K562 (cell line): ENCODE results near the gene MBP. TPM values are rescaled to one million over a fixed set of nuclear protein-coding genes. Genes with fewer than 3 reads are reported as not detected.

Experiments used
- ATAC-seq: fragments of 200-7000 bp; cut with Tn5 transposase; 3 replicates; pipeline ENCODE4 v1.9.1; 2020; ENCODE audit warnings: moderate library complexity
- BruUV-seq: library from RNA; stranded (reverse); fragments of 400-500 nt; replicated peaks from 2 replicates; lab custom pipeline; 2021; lab: Mats Ljungman, UMichigan
- CTCF ChIA-PET: fragments of 300-600 bp; formaldehyde crosslinking; extraction: SDS; loops from one replicate; lab custom pipeline; 2021; ENCODE audit warnings: low intra/inter-chr PET ratio; lab: Yijun Ruan, JAX
- POLR2A ChIA-PET: fragments of 300-600, 350-650 bp; sonication (Branson Sonifier 250); formaldehyde crosslinking; extraction: SDS; loops from one replicate; lab custom pipeline; 2021; ENCODE audit warnings: antibody characterized with exemption, inconsistent platforms; lab: Yijun Ruan, JAX
- DNase-seq, 4 experiments: peaks; one replicate each; pipeline versions ENCODE4 v3.0.0 to v3.0.0-alpha.2; 2011 to 2018; ENCODE audit warnings: low spot score in 3 of 4, mixed read lengths in 3 of 4; ENCODE audit errors: extremely low read depth in 1 of 4
- FAIRE-seq: peaks from 2 replicates; lab custom pipeline; 2011; peaks lifted over from hg19 to GRCh38; lab: Jason Lieb, UNC
- H2AFZ ChIP-seq: 2 replicates; pipeline ENCODE4 v1.6.0; 2011; ENCODE audit warnings: low read depth, low read length, control low read depth, inconsistent platforms
- H3K27ac ChIP-seq: fragments of 200-600 bp; 3 replicates; pipeline ENCODE4 v1.8.0; 2011; ENCODE audit warnings: low read depth, mild to moderate bottlenecking, control low read depth, inconsistent platforms, low read length, moderate library complexity, mixed read lengths; ENCODE audit errors: extremely low read depth
- H3K27me3 ChIP-seq, 2 experiments: fragments of 300-600 bp in 1 of 2; 2 replicates in 1 of 2; 3 replicates in 1 of 2; pipeline versions ENCODE4 v1.6.0 to v1.8.0; 2011; ENCODE audit warnings: inconsistent platforms in 2 of 2, low read length in 2 of 2, mild to moderate bottlenecking in 1 of 2, mixed read lengths in 1 of 2, moderate library complexity in 1 of 2; ENCODE audit not compliant: control insufficient read depth in 2 of 2, insufficient read depth in 2 of 2
- H3K36me3 ChIP-seq: fragments of 300-600 bp; 3 replicates; pipeline ENCODE4 v1.8.0; 2011; ENCODE audit warnings: mild to moderate bottlenecking, low read length, inconsistent platforms; ENCODE audit not compliant: control insufficient read depth, insufficient read depth
- H3K4me1 ChIP-seq, 2 experiments: fragments of 200-600 bp in 1 of 2; replicated peaks in 1 of 2; 2 replicates in 1 of 2; 3 replicates in 1 of 2; pipeline versions ENCODE4 v1.5.1 to v1.8.0; 2011; ENCODE audit warnings: inconsistent platforms in 2 of 2, low read length in 2 of 2, mild to moderate bottlenecking in 1 of 2, mixed read lengths in 1 of 2, moderate library complexity in 1 of 2; ENCODE audit not compliant: control insufficient read depth in 2 of 2, insufficient read depth in 2 of 2
- H3K4me2 ChIP-seq: 2 replicates; pipeline ENCODE4 v1.6.1; 2011; ENCODE audit warnings: low read length, control low read depth, inconsistent platforms, mixed read lengths; ENCODE audit not compliant: insufficient read depth
- H3K4me3 ChIP-seq: fragments of 200-600 bp; sonication (generic), shearing (Covaris generic); 2 replicates; pipeline ENCODE4 v1.5.1; 2016; ENCODE audit warnings: control low read depth, inconsistent platforms
- H3K79me2 ChIP-seq: fragments of 200-600 bp; 3 replicates; pipeline ENCODE4 v1.8.0; 2011; ENCODE audit warnings: low read length, inconsistent platforms; ENCODE audit not compliant: control insufficient read depth, insufficient read depth
- H3K9ac ChIP-seq, 2 experiments: 2 replicates each; pipeline versions ENCODE4 v1.6.0 to v1.6.1; 2011; ENCODE audit warnings: low read depth in 2 of 2, low read length in 2 of 2, control low read depth in 1 of 2, inconsistent platforms in 1 of 2, mild to moderate bottlenecking in 1 of 2, mixed read lengths in 1 of 2; ENCODE audit not compliant: insufficient read depth in 1 of 2
- H3K9me1 ChIP-seq: one replicate; pipeline ENCODE4 v1.6.0; 2011; ENCODE audit warnings: inconsistent platforms, mild to moderate bottlenecking, low read length, moderate library complexity; ENCODE audit not compliant: control insufficient read depth, insufficient read depth
- H3K9me3 ChIP-seq: replicated peaks from 2 replicates; pipeline ENCODE4 v1.5.1; 2011; ENCODE audit warnings: low read depth, low read length, inconsistent platforms; ENCODE audit not compliant: control insufficient read depth, insufficient read depth
- H4K20me1 ChIP-seq: replicated peaks from 2 replicates; pipeline ENCODE4 v1.6.1; 2011; ENCODE audit warnings: low read length, inconsistent platforms, mixed read lengths; ENCODE audit not compliant: control insufficient read depth, insufficient read depth
- CHD2 ChIP-seq: IDR thresholded peaks from 2 replicates; pipeline ENCODE4 v1.6.1; 2011; ENCODE audit warnings: low read depth, low read length
- GABPA ChIP-seq: fragments of 200-800 bp; sonication (Bioruptor generic); conservative IDR thresholded peaks from 2 replicates; pipeline ENCODE4 v1.6.1; 2016; ENCODE audit warnings: low read depth, missing genetic modification characterization, missing compliant biosample characterization
- GABPB2 ChIP-seq: fragments of 250-450 bp; sonication (Bioruptor Pico); conservative IDR thresholded peaks from 2 replicates; pipeline ENCODE4 v1.5.1; 2021; ENCODE audit warnings: mild to moderate bottlenecking
- HMG20A ChIP-seq: fragments of 450-650 bp; formaldehyde crosslinking; conservative IDR thresholded peaks from 2 replicates; pipeline ENCODE4 v1.4.0; 2020; ENCODE audit warnings: mild to moderate bottlenecking, mixed read lengths
- MEF2A ChIP-seq: IDR thresholded peaks from 2 replicates; pipeline ENCODE4 v1.6.1; 2011; ENCODE audit warnings: low read depth, mild to moderate bottlenecking, low read length, moderate library complexity; ENCODE audit not compliant: control insufficient read depth
- PATZ1 ChIP-seq: fragments of 250-450 bp; sonication (Bioruptor Pico); IDR thresholded peaks from 2 replicates; pipeline ENCODE4 v1.5.0; 2020; ENCODE audit warnings: mild to moderate bottlenecking, borderline replicate concordance
- RBM25 ChIP-seq: fragments of 200-400 bp; formaldehyde crosslinking; IDR thresholded peaks from 2 replicates; pipeline ENCODE4 v1.6.1; 2018; ENCODE audit warnings: low read length, low read depth, moderate library complexity; ENCODE audit not compliant: severe bottlenecking
- SRSF7 ChIP-seq: fragments of 200-400 bp; formaldehyde crosslinking; optimal IDR thresholded peaks from 2 replicates; pipeline ENCODE3; 2017; ENCODE audit warnings: mild to moderate bottlenecking, low read depth, low read length
- TBP ChIP-seq: optimal IDR thresholded peaks from 2 replicates; pipeline ENCODE3; 2011; ENCODE audit warnings: low read depth, low read length, improper control_type of control experiment
- THAP7 ChIP-seq: fragments of 250-450 bp; sonication (Bioruptor Pico); IDR thresholded peaks from 2 replicates; pipeline ENCODE4 v1.5.0; 2021
- ZNF253 ChIP-seq: fragments of 250-450 bp; sonication (Bioruptor Pico); conservative IDR thresholded peaks from 2 replicates; pipeline ENCODE4 v1.6.1; 2021; ENCODE audit warnings: mild to moderate bottlenecking
- WGBS: fragments of 100-300 bp; shearing (Covaris generic); methylation state at CpG from one replicate; pipeline ENCODE4 v1.1.6; 2016; ENCODE audit warnings: low coverage, mixed read lengths; ENCODE audit not compliant: insufficient coverage; ENCODE audit errors: missing lambda C conversion rate; 5-methylcytosine and 5-hydroxymethylcytosine counted together
- in situ Hi-C: fragments of 300-500 bp; cut with MboI; formaldehyde crosslinking; loops from 4 replicates; pipeline ENCODE4 v1.15.0; 2018; ENCODE audit warnings: inconsistent platforms, mixed read lengths
- intact Hi-C: fragments of 100-400 bp; cut with micrococcal nuclease; formaldehyde crosslinking; loops from 2 replicates; pipeline ENCODE4 v1.14.2; 2022
- polyA plus RNA-seq, 8 experiments: library from polyadenylated mRNA; depleted of rRNA in 4 of 8; stranded (reverse) in 5 of 8; unstranded in 3 of 8; fragments of >200 nt; fragmentation: Nextera tagmentation in 2 of 8; fragmentation: Illumina TruSeq in 1 of 8; extraction: Ambion mirVana in 2 of 8; extraction: Trizol in 1 of 8; gene quantifications; 2 replicates each; pipeline versions ENCODE4 v1.2.1 to v1.2.3, GENCODE V29; 2011 to 2014; ENCODE audit warnings: inconsistent platforms in 1 of 8, missing spikeins in 1 of 8
- total RNA-seq, 7 experiments: library from RNA; depleted of rRNA in 6 of 7; stranded (reverse); fragments of >200 nt in 6 of 7; fragmentation: Illumina TruSeq in 2 of 7; extraction: Trizol in 2 of 7; gene quantifications; 2 replicates each; pipeline versions ENCODE4 v1.2.1 to v1.2.3, GENCODE V29; 2011 to 2021; ENCODE audit warnings: low replicate concordance in 1 of 7

The MBP gene
- total and polyA plus RNA-seq, 9 of the 15 experiments (the other 6 are each of a cell fraction or from before 2014, with no cell fraction given), result 0.09 TPM; not detected in 8

GRCh38 chr18:77151033-77151771, 18.6 kb upstream of the MBP start (continued):
- no peak for TF ChIP-seq THAP7 (CRISPR knock-in tag)
- no peak for TF ChIP-seq GABPA (tag)
- no peak for TF ChIP-seq SRSF7
- no peak for TF ChIP-seq ZNF253

GRCh38 chr18:77150588-77150987, 18.0 kb upstream of the MBP start:
- Histone ChIP-seq H2AFZ (no peak overlapping the region), H3K79me2 (no peaks in the 10 kb centered on the region), H3K9me1 (no peaks in the 10 kb centered on the region), H3K36me3 (no peaks in the 10 kb centered on the region), H3K9ac (no peak overlapping the region), H3K27ac (no peak overlapping the region), H3K9me3 (no peaks in the 10 kb centered on the region), H3K4me1 (no peaks in the 10 kb centered on the region), H3K4me2 (no peak overlapping the region), H3K4me3 (no peak overlapping the region), H4K20me1 (no peaks in the 10 kb centered on the region), H3K27me3 (peaks cover 4 to 16% of the 10 kb centered on the region in 2 experiments)
- ChIA-PET CTCF (no interaction called here), POLR2A (no interaction called here)
- intact Hi-C loops, result no loop called here
- in situ Hi-C loops, result no loop called here
- ATAC-seq (no peak), FAIRE-seq (no peak), DNase-seq (no peak)
- no TSS peak for BruUV-seq
- 0% methylated on average over 4 of the region's 4 CpGs for WGBS
- no peak for TF ChIP-seq GABPB2
- TF ChIP-seq CHD2, result no peak
- no peak for TF ChIP-seq PATZ1 (CRISPR knock-in tag)
- TF ChIP-seq RBM25, result no peak
- TF ChIP-seq TBP, result no peak
- no peak for TF ChIP-seq HMG20A (CRISPR knock-in tag)
- TF ChIP-seq MEF2A, result no peak
